IPS DF 6.9 (cell line): ENCODE measurements around the gene CCDC88C.
A peak's percentile ranks its signal among the peaks of the same experiment; 100 is the strongest.

ENCODE experiments used
- DNase-seq: peaks from one replicate; pipeline ENCODE4 v3.0.0-alpha.2; 2013; ENCODE audit warnings: low read depth, low spot score
- H3K27ac ChIP-seq: one replicate; pipeline ENCODE4 v1.5.1; 2013; ENCODE audit warnings: low read length, control low read depth
- H3K27me3 ChIP-seq: 2 replicates; pipeline ENCODE4 v1.6.1; 2013; ENCODE audit warnings: mild to moderate bottlenecking, low read length; ENCODE audit not compliant: control insufficient read depth, insufficient read depth
- H3K36me3 ChIP-seq: 2 replicates; pipeline ENCODE4 v1.6.1; 2013; ENCODE audit warnings: low read length; ENCODE audit not compliant: control insufficient read depth, insufficient read depth
- H3K4me1 ChIP-seq: 2 replicates; pipeline ENCODE4 v1.6.1; 2013; ENCODE audit warnings: low read length; ENCODE audit not compliant: control insufficient read depth, insufficient read depth
- H3K4me3 ChIP-seq: 2 replicates; pipeline ENCODE4 v1.5.1; 2013; ENCODE audit warnings: mild to moderate bottlenecking, low read length
- H3K9me3 ChIP-seq: 2 replicates; pipeline ENCODE4 v1.6.1; 2013; ENCODE audit warnings: low read length, inconsistent platforms; ENCODE audit not compliant: control insufficient read depth, insufficient read depth
- WGBS: extraction: QIAGEN DNeasy Blood & Tissue Kit; methylation state at CpG from one replicate; pipeline ENCODE4 v1.1.7; 2013; ENCODE audit warnings: mixed read lengths, missing lambda C conversion rate; ENCODE audit not compliant: insufficient read length, insufficient coverage; 5-methylcytosine and 5-hydroxymethylcytosine counted together

Gene CCDC88C

DNA sequence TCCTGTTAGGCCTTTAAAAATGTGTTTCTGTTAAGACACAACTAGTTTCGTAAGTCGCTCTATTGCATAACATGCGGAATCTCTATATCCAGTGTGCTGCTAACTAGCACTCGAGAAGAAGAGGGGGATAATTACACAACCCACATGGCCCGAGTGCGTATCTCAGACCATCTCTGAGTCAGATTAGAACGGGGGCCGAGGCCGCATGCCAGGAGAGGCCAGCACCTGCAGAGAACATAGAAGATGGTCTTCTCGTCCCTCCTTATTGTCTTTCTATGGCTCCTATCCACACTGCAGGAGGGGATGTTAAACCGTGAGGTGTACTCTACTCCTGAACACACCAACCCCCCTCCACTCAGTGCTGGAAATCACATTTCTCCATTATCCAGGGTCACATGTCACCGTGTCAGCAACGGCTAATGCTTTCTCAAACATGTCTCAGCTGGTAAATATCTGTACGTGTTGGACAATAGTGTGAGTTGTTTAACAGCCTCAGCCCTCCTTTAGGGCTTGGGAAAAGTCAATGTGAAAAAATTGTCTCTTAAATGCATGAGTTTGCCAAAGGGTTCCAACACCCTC is 56.3 kb downstream of the CCDC88C start:
- H3K27ac ChIP-seq, result no peak overlapping the region
- no peak overlapping the region for H3K4me3 ChIP-seq
- peaks cover 5% of the 10 kb centered on the region for H3K4me1 ChIP-seq
- WGBS, result no CpG with 5 or more reads among the region's 14 CpGs
- no peak for DNase-seq
- no peaks in the 10 kb centered on the region for H3K27me3 ChIP-seq
- H3K36me3 ChIP-seq, result no peaks in the 10 kb centered on the region
- H3K9me3 ChIP-seq, result no peaks in the 10 kb centered on the region

DNA sequence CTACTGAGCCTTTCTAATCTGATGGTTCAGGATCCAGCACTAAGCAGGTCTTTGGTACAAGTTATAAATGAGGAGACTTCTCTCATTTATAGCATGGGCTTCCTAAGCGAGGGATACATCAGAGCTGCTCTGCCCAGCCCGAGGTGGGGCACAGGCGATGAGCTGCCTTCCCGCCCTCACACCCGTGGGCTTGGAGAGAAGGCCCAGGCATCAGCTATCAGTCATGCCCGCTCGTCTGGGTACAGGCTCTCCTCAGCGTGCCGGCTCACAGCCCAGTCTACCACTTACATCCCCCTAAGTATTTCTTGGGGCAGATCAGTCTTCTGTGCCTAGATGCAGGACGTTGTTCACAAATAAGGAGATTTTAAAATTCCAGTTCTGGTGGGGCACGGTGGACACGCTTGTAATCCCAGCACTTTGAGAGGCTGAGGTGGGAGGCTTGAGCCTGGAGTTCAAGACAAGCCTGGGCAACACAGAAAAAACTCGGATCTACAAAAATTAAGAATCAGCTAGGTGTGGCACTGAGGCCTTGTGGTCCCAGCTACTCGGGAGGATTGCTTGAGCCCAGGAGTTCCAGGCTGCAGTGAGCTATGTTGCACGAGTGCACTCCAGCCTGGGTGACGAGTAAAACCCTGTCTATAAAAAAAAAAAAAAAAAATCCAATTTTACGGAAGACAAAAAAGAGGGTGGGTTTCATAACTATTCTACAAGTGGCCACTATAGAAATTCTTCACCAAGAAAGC is 57.0 kb downstream of the CCDC88C start:
- no peaks in the 10 kb centered on the region for H3K9me3 ChIP-seq
- H3K27ac ChIP-seq, result no peak overlapping the region
- peaks cover 5% of the 10 kb centered on the region for H3K4me1 ChIP-seq
- H3K36me3 ChIP-seq, result no peaks in the 10 kb centered on the region
- no peak overlapping the region for H3K4me3 ChIP-seq
- WGBS, result no CpG with 5 or more reads among the region's 17 CpGs
- H3K27me3 ChIP-seq, result no peaks in the 10 kb centered on the region
- no peak for DNase-seq

DNA sequence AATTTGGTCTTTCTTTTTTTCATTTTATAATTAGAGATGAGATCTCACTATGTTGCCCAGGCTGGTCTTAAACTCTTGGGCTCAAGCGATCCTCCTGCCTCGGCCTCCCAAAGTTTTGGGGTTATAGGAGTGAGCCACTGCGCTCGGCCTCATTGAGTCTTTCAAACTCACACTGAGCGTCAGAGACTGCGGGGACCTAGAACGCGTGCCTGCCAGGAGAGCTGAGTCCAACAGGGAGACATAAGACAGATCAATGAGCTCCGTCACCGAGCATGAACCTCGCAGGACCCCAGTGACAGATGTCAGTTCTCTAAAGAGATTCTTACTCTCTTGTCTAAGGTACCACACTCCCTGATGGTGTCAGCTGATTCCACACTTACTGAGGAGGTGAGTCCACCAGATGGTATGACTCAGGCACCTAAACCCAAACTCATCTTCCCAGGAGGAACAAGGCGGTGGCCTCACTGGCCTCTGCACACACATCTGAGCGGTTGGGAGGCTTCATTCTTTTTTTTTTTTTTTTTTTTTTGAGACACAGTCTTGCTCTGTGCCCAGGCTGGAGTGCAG is 58.9 kb downstream of the CCDC88C start:
- peaks cover 2% of the 10 kb centered on the region for H3K4me1 ChIP-seq
- no peaks in the 10 kb centered on the region for H3K36me3 ChIP-seq
- DNase-seq, result no peak

DNA sequence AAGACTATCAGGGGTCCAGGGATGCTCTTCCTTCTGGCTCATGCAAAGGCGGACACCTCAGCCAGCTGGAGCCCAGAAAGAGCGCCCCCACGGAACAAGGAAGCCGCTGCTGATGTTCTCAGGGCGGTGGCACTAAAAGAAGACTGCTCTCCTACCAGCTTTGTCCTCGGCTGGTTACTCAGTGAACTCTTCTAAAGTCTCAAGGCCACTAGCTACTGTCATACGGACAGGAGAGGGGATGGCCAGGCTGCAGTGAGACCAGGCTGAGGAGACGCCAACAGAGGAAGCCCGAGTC is 59.6 kb downstream of the CCDC88C start:
- H3K4me1 ChIP-seq, result no peaks in the 10 kb centered on the region
- no peaks in the 10 kb centered on the region for H3K36me3 ChIP-seq

More for the DNA sequence above, 58.9 kb downstream of the CCDC88C start:
- H3K4me3 ChIP-seq, result no peak overlapping the region
- H3K27me3 ChIP-seq, result no peaks in the 10 kb centered on the region
- H3K9me3 ChIP-seq, result no peaks in the 10 kb centered on the region
- WGBS, result no CpG with 5 or more reads among the region's 13 CpGs
- H3K27ac ChIP-seq, result no peak overlapping the region

DNA sequence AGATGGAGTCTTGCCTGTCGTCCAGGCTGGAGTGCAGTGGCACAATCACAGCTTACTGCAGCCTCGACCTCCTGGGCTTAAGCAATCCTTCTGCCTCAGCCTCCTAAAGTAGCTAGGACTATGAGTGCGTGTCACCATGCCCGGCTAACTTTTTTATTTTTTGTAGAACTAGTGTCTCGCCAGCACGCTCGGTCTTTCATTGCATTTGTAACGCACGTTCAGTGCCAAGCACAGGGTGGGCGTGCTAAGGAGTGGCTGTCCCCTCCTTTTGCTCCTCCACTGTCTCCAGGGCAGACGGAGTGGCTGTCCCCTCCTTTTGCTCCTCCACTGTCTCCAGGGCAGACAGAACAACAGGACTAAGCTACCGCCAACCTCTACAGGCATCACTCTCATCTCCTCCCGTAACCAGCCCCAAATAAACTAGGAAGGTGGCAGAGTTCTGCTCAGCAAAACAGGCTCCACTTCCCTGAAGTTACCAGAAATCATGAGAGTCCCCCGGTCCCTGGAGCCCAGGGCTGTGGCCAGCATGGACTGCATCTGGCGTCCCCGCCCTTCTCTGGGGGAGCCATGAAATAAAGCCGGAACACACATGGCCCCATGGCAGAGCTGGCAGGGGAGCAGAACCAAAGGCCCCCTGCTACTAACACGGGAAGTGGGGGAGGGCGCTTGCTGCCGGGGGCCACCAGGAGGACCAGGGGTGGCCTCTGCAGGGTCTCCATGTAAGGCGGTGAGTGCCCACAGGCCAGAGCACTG is 60.2 kb downstream of the CCDC88C start:
- Histone ChIP-seq H3K4me1 (no peaks in the 10 kb centered on the region), H3K27me3 (no peaks in the 10 kb centered on the region), H3K27ac (no peak overlapping the region), H3K36me3 (no peaks in the 10 kb centered on the region), H3K4me3 (no peak overlapping the region), H3K9me3 (no peaks in the 10 kb centered on the region)
- no peak for DNase-seq
- no CpG with 5 or more reads among the region's 21 CpGs for WGBS

More for the DNA sequence above, 59.6 kb downstream of the CCDC88C start:
- no peak overlapping the region for H3K27ac ChIP-seq
- H3K27me3 ChIP-seq, result no peaks in the 10 kb centered on the region
- no peaks in the 10 kb centered on the region for H3K9me3 ChIP-seq
- DNase-seq, result no peak
- H3K4me3 ChIP-seq, result no peak overlapping the region
- WGBS, result no CpG with 5 or more reads among the region's 9 CpGs

DNA sequence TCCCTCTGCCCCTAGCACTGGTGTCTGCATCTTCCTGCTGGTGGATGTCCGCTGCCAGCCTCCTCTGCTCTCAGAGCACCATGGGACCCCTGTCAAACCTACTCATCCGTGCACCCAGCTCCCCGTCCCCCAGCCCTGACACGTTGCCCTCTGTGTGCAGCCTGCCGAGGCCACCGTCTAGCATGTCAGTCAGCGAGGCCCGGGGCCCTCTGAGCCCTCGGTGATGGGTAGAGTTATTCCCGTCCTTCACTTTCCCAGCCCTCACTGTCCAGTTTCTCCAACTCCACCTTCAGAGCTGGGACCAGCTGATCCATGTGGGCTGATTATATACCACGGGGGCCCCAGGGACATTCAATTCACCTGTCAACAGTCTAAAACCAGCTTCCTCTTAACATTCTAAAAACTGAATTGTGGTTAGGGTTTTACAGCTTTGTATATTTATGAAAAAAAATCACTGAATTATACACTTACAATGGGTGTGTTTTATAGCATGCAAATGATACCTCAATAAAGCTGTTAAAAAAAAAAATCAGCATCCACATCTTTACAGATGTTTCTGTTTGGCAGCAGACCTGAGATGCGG is 61.3 kb downstream of the CCDC88C start:
- H3K4me3 ChIP-seq, result no peak overlapping the region
- no peaks in the 10 kb centered on the region for H3K27me3 ChIP-seq
- H3K27ac ChIP-seq, result no peak overlapping the region
- H3K9me3 ChIP-seq, result no peaks in the 10 kb centered on the region
- peaks cover 2% of the 10 kb centered on the region; the same call in 1 of the 2 replicates for H3K4me1 ChIP-seq
- no peak for DNase-seq
- no peaks in the 10 kb centered on the region for H3K36me3 ChIP-seq
- no CpG with 5 or more reads among the region's 12 CpGs for WGBS

DNA sequence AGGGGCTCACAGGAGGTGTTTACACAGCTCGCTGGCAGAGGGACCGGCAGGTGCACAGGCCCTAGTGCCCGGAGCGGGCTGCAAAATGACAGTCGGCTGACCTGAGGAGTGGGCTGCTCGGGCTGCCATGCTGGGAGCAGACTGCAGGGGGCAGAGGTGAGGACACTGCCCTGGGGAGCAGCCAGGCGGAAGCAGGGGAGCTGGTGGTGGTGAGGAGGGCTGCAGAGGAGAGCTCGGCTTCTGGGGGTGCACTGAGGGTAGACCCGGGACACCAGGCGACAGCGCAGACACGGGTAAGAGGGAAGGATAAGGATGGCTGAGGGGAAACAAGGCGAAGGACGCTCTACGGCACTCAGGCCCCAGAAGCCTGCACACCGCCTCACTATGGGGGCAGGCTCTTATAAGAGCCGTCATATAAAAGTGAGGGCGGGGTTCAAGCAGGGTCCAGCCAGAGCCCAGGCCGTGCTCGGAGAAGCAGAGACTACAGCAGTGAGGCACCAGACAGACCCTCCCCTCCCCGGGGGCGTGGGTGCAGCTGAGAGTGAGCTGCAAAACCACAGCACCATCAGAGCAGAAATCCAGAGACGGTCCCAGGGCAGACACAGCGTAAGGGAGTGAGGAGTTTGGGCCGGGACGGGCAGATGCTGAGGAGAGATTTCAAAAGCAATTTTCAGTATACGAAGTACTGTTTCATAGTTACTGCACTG is 62.5 kb downstream of the CCDC88C start:
- H3K27me3 ChIP-seq, result no peaks in the 10 kb centered on the region
- no CpG with 5 or more reads among the region's 27 CpGs for WGBS
- H3K36me3 ChIP-seq, result no peaks in the 10 kb centered on the region
- H3K27ac ChIP-seq, result no peak overlapping the region
- H3K9me3 ChIP-seq, result no peaks in the 10 kb centered on the region
- no peak overlapping the region for H3K4me3 ChIP-seq
- H3K4me1 ChIP-seq, result peaks cover 2% of the 10 kb centered on the region; the same call in 1 of the 2 replicates
- peak; percentile 55 for DNase-seq

DNA sequence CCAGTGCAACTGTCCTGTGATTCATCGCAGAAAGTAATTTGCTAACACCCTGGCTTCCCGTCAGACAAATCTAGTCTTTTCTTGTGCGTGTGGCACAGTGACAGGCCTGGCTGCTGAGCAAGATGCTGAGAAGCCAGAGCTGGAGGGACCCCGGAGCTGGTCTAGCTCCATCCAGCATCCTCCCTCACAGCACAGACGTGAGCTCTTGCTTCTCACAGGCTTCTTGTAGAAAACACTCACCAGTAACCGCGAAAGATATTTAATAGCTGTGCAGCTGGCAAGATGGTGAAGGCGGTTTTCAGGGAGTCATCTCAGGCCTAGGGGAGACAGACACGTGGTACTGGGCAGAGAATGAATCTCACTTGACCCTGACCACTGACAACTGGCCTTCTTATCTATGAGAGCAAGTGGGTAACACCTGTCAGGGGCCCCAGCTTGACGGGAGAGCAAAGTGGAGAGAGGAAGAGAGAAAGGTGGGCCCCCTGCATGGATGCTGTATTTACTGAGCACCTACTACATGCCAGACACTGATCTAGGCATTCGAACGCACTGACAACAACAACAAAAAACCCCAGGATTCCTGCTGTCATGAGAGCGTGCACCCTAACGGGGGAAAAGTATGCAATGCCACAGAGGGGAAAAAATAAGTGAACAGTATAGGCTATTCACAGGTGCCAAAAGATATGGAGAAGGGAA is 63.3 kb downstream of the CCDC88C start:
- H3K4me1 ChIP-seq, result peaks cover 2% of the 10 kb centered on the region; the same call in 1 of the 2 replicates
- DNase-seq, result no peak
- no peak overlapping the region for H3K27ac ChIP-seq
- no peaks in the 10 kb centered on the region for H3K36me3 ChIP-seq
- WGBS, result no CpG with 5 or more reads among the region's 14 CpGs
- H3K9me3 ChIP-seq, result no peaks in the 10 kb centered on the region
- H3K4me3 ChIP-seq, result no peak overlapping the region
- no peaks in the 10 kb centered on the region for H3K27me3 ChIP-seq

DNA sequence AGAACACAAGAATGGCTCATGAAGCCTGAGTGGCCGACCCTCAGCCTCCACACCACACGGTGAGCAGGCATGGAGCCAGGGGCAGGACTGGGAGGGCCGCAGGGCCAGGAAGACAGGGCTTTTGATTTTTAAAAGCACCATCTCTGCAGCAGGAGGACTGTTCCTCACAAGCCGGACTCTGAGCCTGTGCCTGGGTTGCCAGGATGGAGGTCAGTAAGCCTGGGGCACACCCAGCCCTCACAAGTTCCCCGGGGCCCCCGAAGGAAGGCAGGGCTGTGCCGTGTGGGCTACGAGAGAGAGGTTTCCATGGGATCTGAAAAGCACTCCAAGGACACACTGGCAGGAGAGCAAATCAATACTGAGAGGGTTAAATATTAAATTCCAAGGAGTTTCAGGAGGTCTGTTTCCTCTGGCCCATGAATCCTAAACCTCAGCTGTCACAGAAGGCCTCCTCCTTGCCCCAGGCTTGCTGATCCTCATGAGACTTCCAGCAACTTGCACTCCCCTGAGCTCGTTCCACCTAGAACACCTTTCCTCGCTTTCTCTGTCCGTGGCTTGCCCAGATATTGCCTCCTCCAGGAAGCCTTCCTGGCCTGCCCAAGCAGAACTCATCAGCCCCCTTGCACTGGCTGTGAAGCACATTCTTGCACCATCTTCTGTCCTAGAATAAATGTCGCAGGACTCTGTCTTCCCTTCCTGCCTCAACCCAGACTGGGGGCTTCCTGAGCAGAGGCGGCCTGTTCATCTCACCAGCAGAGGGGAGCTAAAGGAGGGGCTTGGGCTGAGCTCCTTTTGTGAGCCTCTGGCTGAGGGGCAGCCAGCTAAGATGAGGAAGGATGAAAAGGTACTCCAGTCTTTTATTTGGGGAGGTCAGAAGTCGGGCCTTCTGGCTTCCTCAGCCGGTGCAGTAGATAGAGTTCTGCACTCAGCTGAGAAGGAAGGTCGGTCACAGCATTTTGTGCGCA is 64.6 kb downstream of the CCDC88C start:
- Histone ChIP-seq H3K27ac (no peak overlapping the region), H3K4me3 (no peak overlapping the region), H3K4me1 (peaks cover 3% of the 10 kb centered on the region), H3K9me3 (no peaks in the 10 kb centered on the region), H3K36me3 (no peaks in the 10 kb centered on the region), H3K27me3 (no peaks in the 10 kb centered on the region)
- WGBS, result no CpG with 5 or more reads among the region's 17 CpGs
- no peak for DNase-seq
